ENCODE results near the gene GDAP1L1.
"Not testable (repeated sequence)": the region's sequence is repeated elsewhere in the genome, so short reads cannot be mapped to it uniquely, and the experiment has no call there.

The GDAP1L1 gene

DNA sequence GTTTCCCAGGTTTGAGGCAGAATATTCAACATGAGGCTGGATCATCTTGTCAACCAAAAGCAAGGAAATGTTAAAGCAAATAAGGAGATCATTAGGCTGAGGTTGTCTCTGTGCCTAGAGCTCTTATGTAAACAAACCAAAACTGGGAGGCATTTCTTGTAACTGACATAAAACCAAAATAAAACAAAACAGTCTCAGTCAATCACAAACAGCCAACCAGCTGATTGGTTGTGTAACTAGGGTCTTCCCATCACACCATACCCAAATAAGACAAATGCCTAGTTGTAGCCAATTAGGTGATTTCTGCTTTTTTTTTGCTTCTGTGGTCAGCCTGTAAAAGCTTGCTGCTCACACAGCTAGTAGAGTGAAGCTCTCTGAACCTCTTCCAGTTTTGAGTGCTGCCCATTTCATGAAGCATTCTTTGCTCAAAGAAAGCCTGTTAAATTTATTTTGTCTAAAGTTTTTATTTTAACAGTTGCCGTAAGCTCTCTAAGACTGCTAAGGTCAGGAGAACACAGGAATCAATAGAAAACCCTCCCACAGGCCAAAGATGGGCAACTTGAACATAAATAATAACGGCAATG is 72.8 kb downstream of the GDAP1L1 start:
- Mint-ChIP-seq H3K4me1 (no peaks in the 10 kb centered on the region), H3K27ac (no peak overlapping the region), H3K9me3 (no peaks in the 10 kb centered on the region), H3K27me3 (peaks cover 4% of the 10 kb centered on the region), H3K36me3 (no peaks in the 10 kb centered on the region), H3K4me3 (no peak overlapping the region)
- DNase-seq (ENCODE audit: low spot score in 2 of 2) (no peak), ATAC-seq (ENCODE audit: low read depth) (no peak)

DNA sequence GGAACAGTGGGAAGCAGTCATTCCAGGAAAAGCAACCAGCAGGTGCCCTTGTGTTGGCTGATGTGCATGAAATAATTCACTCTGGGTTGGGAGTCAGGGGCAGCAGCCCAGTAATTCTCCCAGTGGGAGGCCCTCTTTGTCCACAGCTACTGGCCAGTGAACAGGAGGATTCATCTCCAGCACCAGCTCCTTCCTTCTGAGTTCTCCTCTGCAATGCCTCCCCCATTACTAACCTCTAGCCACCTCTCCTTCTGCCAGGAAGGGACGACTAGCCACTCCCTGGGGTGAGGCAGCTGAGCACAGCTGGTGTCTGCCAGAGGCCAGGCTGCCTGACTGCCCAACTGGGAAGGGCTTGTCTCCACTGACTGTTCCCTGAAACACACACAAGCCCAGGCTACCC is 77.2 kb downstream of the GDAP1L1 start:
- no peaks in the 10 kb centered on the region for H3K4me1 Mint-ChIP-seq
- no peaks in the 10 kb centered on the region for H3K36me3 Mint-ChIP-seq
- H3K9me3 Mint-ChIP-seq: no peaks in the 10 kb centered on the region
- DNase-seq (ENCODE audit: low spot score in 2 of 2) (no peak), ATAC-seq (ENCODE audit: low read depth) (no peak)
- H3K27me3 Mint-ChIP-seq: peaks cover 12% of the 10 kb centered on the region
- H3K4me3 Mint-ChIP-seq: no peak overlapping the region
- no peak overlapping the region for H3K27ac Mint-ChIP-seq

DNA sequence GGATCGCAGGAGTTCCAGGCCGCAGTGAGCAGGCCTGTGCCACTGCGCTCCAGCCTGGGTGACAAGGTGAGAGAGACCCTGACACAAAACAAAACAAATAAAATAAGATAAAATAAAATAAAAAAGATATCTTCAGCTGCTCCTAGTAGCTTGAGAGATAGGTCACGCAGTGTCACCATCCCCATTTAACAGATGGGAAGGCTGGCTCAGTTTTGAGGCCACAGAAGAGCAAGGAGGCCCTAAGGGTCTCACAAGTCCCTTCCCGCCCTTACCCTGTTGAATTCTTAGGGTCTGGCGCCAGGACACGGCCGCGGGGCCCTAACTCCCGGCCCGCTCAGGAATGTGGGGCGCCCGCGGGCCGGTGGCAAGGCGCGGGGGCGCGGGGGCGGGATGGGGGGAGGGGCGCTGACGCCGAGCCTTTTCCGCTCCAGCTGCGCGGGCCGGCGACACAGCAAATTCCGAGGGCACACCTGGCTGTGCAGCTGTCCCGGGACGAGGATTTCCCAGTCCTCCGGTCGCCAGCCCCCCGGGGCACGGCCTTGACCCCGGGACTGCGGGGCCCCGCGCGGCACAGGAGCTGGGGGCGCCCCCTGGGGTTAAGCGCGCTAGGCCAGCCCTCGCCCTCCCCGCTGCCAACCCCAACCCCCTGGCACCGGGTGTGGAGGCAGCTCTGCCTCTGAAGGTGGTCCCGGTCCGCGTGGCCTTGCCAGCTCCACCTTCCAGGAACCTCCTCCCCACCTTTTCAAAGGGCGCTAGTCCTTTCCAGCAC is 79.5 kb downstream of the GDAP1L1 start:
- Mint-ChIP-seq H3K4me1 (no peaks in the 10 kb centered on the region), H3K4me3 (peak overlapping the region; percentile 51)
- peak; percentile 26 for ATAC-seq (ENCODE audit: low read depth)

DNA sequence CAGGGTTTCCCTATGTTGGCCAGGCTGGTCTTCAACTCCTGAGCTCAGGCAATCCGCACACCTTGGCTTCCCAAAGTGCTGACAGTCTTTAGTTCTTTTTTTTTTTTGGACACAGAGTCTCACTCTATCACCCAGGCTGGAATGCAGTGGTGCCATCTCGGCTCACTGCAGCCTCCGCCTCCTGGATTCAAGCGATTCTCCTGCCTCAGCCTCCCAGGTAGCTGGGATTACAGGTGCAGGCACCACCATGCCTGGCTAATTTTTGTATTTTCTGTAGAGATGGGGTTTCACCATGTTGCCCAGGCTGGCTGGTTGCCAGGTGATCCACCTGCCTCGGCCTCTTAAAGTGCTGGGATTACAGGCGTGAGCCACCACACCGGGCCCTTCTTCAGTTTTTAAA is 80.6 kb downstream of the GDAP1L1 start:
- not testable (repeated sequence) for H3K9me3 Mint-ChIP-seq; DNase-seq (ENCODE audit: low spot score in 2 of 2); H3K36me3 Mint-ChIP-seq; H3K4me1 Mint-ChIP-seq; ATAC-seq (ENCODE audit: low read depth); H3K4me3 Mint-ChIP-seq; H3K27ac Mint-ChIP-seq
- peaks cover 15% of the 10 kb centered on the region for H3K27me3 Mint-ChIP-seq

More for the DNA sequence above, 79.5 kb downstream of the GDAP1L1 start:
- Mint-ChIP-seq H3K27ac (no peak overlapping the region), H3K9me3 (no peaks in the 10 kb centered on the region), H3K27me3 (peaks cover 15% of the 10 kb centered on the region), H3K36me3 (no peaks in the 10 kb centered on the region)
- DNase-seq (ENCODE audit: low spot score in 2 of 2): no peak

DNA sequence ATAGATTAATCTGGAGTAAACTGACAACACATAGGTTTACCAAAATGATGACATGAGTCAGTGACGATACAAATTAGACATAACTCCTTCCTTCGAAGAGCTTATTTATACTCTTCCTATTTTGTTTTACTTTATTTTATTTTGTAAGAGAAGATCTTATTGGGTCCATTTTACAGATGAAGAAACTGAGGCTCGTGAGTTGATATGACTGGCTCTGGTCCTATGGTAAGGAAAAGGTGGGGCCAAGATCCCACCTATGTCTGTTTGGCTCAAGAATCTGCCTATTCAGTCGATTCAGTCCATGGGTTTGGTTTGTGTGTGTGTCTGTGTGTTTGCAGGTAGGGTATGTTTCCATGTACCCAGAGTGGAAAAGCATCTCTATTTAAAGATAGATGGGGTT is 81.3 kb downstream of the GDAP1L1 start:
- Mint-ChIP-seq H3K4me1 (no peaks in the 10 kb centered on the region), H3K9me3 (no peaks in the 10 kb centered on the region), H3K4me3 (no peak overlapping the region), H3K36me3 (no peaks in the 10 kb centered on the region), H3K27ac (no peak overlapping the region), H3K27me3 (peaks cover 17% of the 10 kb centered on the region)
- ATAC-seq (ENCODE audit: low read depth) (no peak), DNase-seq (ENCODE audit: low spot score in 2 of 2) (no peak)

Measured in memory B cell (primary cell).